OCI-LY7 (cell line): Measurements from ENCODE around the gene DPP10. TPM values are rescaled to one million over a fixed set of nuclear protein-coding genes. Genes with fewer than 3 reads are reported as not detected.

Experiments used
- BruUV-seq: library from RNA; stranded (reverse); fragments of 400-500 nt; replicated peaks from 2 replicates; lab custom pipeline; 2021; lab: Mats Ljungman, UMichigan
- CTCF ChIA-PET: fragments of 300-600 bp; sonication (Branson Sonifier 250); formaldehyde crosslinking; loops from one replicate; lab custom pipeline; 2022; ENCODE audit warnings: antibody characterized with exemption; ENCODE audit not compliant: unreplicated experiment; lab: Charles Lee
- POLR2A ChIA-PET: fragments of 300-600 bp; sonication (Branson Sonifier 250); formaldehyde crosslinking; loops from one replicate; lab custom pipeline; 2022; ENCODE audit warnings: antibody characterized with exemption; lab: Charles Lee
- DNase-seq: peaks from one replicate; pipeline ENCODE4 v3.0.0-alpha.2; 2015; ENCODE audit warnings: low spot score
- H2AFZ ChIP-seq: fragments of 200-600 bp; sonication (generic), shearing (Covaris generic); 2 replicates; pipeline ENCODE4 v1.6.1; 2014; ENCODE audit warnings: mild to moderate bottlenecking, antibody characterized with exemption, low read length, moderate library complexity
- H3K27ac ChIP-seq: fragments of 200-600 bp; sonication (generic); 2 replicates; pipeline ENCODE4 v1.5.1; 2014; ENCODE audit warnings: mixed run types, low read depth, mild to moderate bottlenecking, moderate library complexity, low read length, inconsistent platforms; ENCODE audit not compliant: poor library complexity, severe bottlenecking
- H3K36me3 ChIP-seq: fragments of 200-600 bp; sonication (generic); 2 replicates; pipeline ENCODE4 v1.6.1; 2014; ENCODE audit warnings: mild to moderate bottlenecking, antibody characterized with exemption, low read length, moderate library complexity, mixed read lengths; ENCODE audit not compliant: insufficient read depth
- H3K4me1 ChIP-seq: fragments of 200-600 bp; sonication (generic); 2 replicates; pipeline ENCODE4 v1.5.1; 2014; ENCODE audit warnings: mild to moderate bottlenecking, low read length; ENCODE audit not compliant: insufficient read depth, poor library complexity, severe bottlenecking
- H3K4me2 ChIP-seq: fragments of 200-600 bp; sonication (generic); 2 replicates; pipeline ENCODE4 v1.6.1; 2014; ENCODE audit warnings: mild to moderate bottlenecking, low read length
- H3K4me3 ChIP-seq: fragments of 200-600 bp; sonication (generic); 2 replicates; pipeline ENCODE4 v1.5.1; 2014; ENCODE audit warnings: mild to moderate bottlenecking, low read depth, low read length; ENCODE audit not compliant: poor library complexity, severe bottlenecking
- H3K79me2 ChIP-seq: fragments of 200-600 bp; sonication (generic); 2 replicates; pipeline ENCODE4 v1.6.1; 2016; ENCODE audit warnings: low read depth, mild to moderate bottlenecking, low read length, moderate library complexity, mixed read lengths; ENCODE audit not compliant: insufficient read depth
- H3K9me2 ChIP-seq: fragments of 200-600 bp; sonication (generic); 2 replicates; pipeline ENCODE4 v1.6.1; 2016; ENCODE audit warnings: mild to moderate bottlenecking, low read length, mixed read lengths; ENCODE audit not compliant: insufficient read depth
- H3K9me3 ChIP-seq: fragments of 200-600 bp; sonication (generic); 2 replicates; pipeline ENCODE4 v1.6.1; 2014; ENCODE audit warnings: mild to moderate bottlenecking, mixed run types, low read length, mixed read lengths
- H4K20me1 ChIP-seq: fragments of 200-600 bp; sonication (generic); 2 replicates; pipeline ENCODE4 v1.6.1; 2014; ENCODE audit warnings: mild to moderate bottlenecking, antibody characterized with exemption, low read length, moderate library complexity, mixed read lengths; ENCODE audit not compliant: insufficient read depth
- EZH2phosphoT487 ChIP-seq: fragments of 200-600 bp; sonication (generic); IDR thresholded peaks from 2 replicates; pipeline ENCODE4 v1.6.1; 2018; ENCODE audit warnings: low read depth, borderline replicate concordance, mild to moderate bottlenecking, mixed run types, antibody characterized with exemption, low read length, moderate library complexity, mixed read lengths
- intact Hi-C: fragments of 100-400 bp; cut with micrococcal nuclease; formaldehyde crosslinking; loops from one replicate; pipeline ENCODE4 v1.10.0; 2022; ENCODE audit not compliant: unreplicated experiment
- total RNA-seq, 2 experiments: library from RNA; depleted of rRNA in 1 of 2; stranded (reverse); fragments of >200 nt in 1 of 2; shearing (Covaris generic) in 1 of 2; gene quantifications; 2 replicates each; pipeline ENCODE4 v1.2.3, GENCODE V29; 2014 to 2022
- TF ChIP-seq, protein P1 (sequence below): fragments of 200-600 bp; sonication (generic); conservative IDR thresholded peaks from 2 replicates; pipeline ENCODE4 v1.5.1; 2014; ENCODE audit warnings: mild to moderate bottlenecking, antibody characterized with exemption, low read length, moderate library complexity, mixed read lengths

DPP10 gene
- total RNA-seq, 2 experiments from 2014 or later, result not detected

DNA sequence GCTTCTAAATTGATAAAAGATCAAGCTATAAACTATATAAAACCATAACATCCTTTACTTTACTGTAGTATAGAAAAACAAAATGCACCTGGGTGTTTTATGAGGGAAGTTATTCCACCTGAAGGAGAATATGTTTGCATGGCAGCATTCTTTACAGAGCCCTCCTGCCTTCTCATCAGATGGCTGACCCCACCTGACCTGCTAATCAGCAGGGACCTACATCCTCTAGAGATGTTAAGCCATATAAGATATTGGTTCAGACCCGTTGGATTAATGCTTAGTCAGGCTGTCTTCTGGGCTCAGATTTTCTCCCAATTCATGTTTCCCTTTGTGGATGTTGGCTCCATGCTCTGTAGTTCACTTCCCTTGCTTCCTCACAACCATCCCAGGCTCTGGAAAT, 414.8 kb downstream of the DPP10 start:
- H3K4me2 ChIP-seq, result no peak overlapping the region
- no peaks in the 10 kb centered on the region for H4K20me1 ChIP-seq
- H3K27ac ChIP-seq, result no peak overlapping the region
- DNase-seq, result no peak
- ChIA-PET POLR2A (no interaction called here), CTCF (no interaction called here)
- TF ChIP-seq EZH2phosphoT487, result no peak
- TF ChIP-seq, protein P1, sequence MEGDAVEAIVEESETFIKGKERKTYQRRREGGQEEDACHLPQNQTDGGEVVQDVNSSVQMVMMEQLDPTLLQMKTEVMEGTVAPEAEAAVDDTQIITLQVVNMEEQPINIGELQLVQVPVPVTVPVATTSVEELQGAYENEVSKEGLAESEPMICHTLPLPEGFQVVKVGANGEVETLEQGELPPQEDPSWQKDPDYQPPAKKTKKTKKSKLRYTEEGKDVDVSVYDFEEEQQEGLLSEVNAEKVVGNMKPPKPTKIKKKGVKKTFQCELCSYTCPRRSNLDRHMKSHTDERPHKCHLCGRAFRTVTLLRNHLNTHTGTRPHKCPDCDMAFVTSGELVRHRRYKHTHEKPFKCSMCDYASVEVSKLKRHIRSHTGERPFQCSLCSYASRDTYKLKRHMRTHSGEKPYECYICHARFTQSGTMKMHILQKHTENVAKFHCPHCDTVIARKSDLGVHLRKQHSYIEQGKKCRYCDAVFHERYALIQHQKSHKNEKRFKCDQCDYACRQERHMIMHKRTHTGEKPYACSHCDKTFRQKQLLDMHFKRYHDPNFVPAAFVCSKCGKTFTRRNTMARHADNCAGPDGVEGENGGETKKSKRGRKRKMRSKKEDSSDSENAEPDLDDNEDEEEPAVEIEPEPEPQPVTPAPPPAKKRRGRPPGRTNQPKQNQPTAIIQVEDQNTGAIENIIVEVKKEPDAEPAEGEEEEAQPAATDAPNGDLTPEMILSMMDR, result no peak
- H3K36me3 ChIP-seq, result no peaks in the 10 kb centered on the region
- no peaks in the 10 kb centered on the region for H3K9me3 ChIP-seq
- intact Hi-C loops, result no loop called here
- no peaks in the 10 kb centered on the region for H3K4me1 ChIP-seq
- H3K9me2 ChIP-seq, result no peaks in the 10 kb centered on the region
- H2AFZ ChIP-seq, result no peak overlapping the region
- H3K4me3 ChIP-seq, result no peak overlapping the region
- no peaks in the 10 kb centered on the region for H3K79me2 ChIP-seq
- no TSS peak for BruUV-seq

DNA sequence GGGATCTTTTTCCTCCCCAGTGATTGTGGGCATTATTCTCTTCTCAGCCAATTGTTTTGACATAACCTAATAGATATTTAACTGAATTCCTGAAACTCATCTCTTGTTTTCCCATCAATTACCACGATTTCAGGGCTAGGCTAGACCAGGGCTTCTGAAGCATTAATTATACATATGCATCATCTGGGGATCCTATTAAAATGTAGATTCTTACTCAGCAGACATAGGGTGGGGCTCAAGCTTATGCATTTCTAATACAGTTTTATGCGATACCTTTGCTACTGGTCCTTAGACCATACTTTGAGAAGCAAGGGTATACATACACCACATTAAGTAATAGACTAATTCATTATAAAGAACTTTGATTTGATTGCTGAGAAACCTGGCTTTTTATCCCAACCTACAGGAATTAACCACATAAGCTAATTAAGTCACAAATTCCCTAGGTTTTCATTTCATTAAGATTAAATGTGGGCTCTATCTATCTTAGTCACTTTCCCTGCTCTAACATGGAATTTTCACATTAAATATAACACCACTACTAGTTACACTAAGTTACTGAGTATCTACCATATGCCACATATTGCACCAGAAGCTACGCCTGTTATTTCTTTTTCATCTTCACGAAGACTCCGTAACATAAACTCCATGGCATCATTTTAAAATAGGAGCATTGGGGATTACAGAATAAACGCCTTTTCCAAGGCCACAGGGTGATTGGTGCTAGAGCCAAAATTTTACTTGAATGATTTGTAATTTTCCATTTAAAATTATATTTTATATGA, 417.5 kb downstream of the DPP10 start:
- DNase-seq, result no peak
- H3K36me3 ChIP-seq, result no peaks in the 10 kb centered on the region
- H3K9me3 ChIP-seq, result no peaks in the 10 kb centered on the region
- intact Hi-C loops, result no loop called here
- H3K27ac ChIP-seq, result no peak overlapping the region
- no peaks in the 10 kb centered on the region for H3K79me2 ChIP-seq
- ChIA-PET CTCF (no interaction called here), POLR2A (interaction anchor here (1.2 kb wide), 1 partner anchor 58 kb away, joined by 6 read pairs; no protein-coding TSS in a partner anchor)
- H4K20me1 ChIP-seq, result no peaks in the 10 kb centered on the region
- H3K4me1 ChIP-seq, result no peaks in the 10 kb centered on the region
- TF ChIP-seq, protein P1, result no peak
- no peak for TF ChIP-seq EZH2phosphoT487
- no peak overlapping the region for H3K4me3 ChIP-seq
- H2AFZ ChIP-seq, result no peak overlapping the region
- no peak overlapping the region for H3K4me2 ChIP-seq
- BruUV-seq, result no TSS peak
- H3K9me2 ChIP-seq, result no peaks in the 10 kb centered on the region

DNA sequence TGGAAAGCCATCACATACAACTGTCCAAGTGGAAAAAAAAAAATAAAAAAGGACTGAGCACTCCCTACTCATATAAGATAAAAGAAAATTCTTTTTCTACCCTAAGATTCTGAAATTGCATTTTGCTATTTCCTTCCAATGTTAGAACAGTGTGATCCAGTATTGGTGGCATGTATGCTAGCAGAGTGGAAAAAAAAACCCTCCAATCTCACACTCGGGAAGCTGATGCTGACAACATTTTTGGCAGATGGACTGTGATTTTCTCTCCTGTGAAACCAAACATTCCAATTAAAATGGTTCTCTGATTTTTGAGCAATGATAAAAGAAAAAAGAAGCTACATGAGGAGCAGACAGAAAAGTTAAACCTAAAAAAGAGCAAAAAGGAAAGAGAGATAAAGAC, 419.8 kb downstream of the DPP10 start:
- no peak overlapping the region for H3K4me2 ChIP-seq
- no peak overlapping the region for H2AFZ ChIP-seq
- no peaks in the 10 kb centered on the region for H4K20me1 ChIP-seq
- ChIA-PET POLR2A (no interaction called here), CTCF (no interaction called here)
- no TSS peak for BruUV-seq
- H3K4me1 ChIP-seq, result no peaks in the 10 kb centered on the region
- no peak overlapping the region for H3K27ac ChIP-seq
- H3K4me3 ChIP-seq, result no peak overlapping the region
- TF ChIP-seq EZH2phosphoT487, result no peak
- TF ChIP-seq, protein P1, result no peak
- no peaks in the 10 kb centered on the region for H3K9me2 ChIP-seq
- no peaks in the 10 kb centered on the region for H3K9me3 ChIP-seq
- no peaks in the 10 kb centered on the region for H3K79me2 ChIP-seq
- H3K36me3 ChIP-seq, result no peaks in the 10 kb centered on the region
- intact Hi-C loops, result no loop called here
- DNase-seq, result no peak
